GM23248 (cell line): ENCODE measurements around the gene EPN2.

Experiments used
- EZH2 ChIP-seq: fragments of 200-600 bp; sonication (generic); IDR thresholded peaks from 2 replicates; pipeline ENCODE4 v1.6.1; 2018; ENCODE audit warnings: antibody characterized with exemption, mild to moderate bottlenecking; ENCODE audit not compliant: insufficient read depth, poor library complexity, severe bottlenecking
- EZH2phosphoT487 ChIP-seq: fragments of 200-600 bp; sonication (generic); IDR thresholded peaks from 2 replicates; pipeline ENCODE4 v1.6.1; 2018; ENCODE audit warnings: antibody characterized with exemption, moderate library complexity, mild to moderate bottlenecking, low read depth; ENCODE audit not compliant: insufficient read depth

- no peak for TF ChIP-seq EZH2
- TF ChIP-seq EZH2phosphoT487 = no peak
These were observed 11.2 kb downstream of the EPN2 start for GRCh38 chr17:19248151-19248927.
